ENCODE results near the gene TAF1B.

GRCh38 chr2:9910699-9911098 lies 67.4 kb downstream of the TAF1B start:
- TF ChIP-seq CTCF (IDR thresholded peaks at IDR 0.05) (no peak), EZH2phosphoT487 (IDR thresholded peaks at IDR 0.05) (no peak), EZH2 (IDR thresholded peaks at IDR 0.05) (no peak)

Data from neural progenitor cell (in vitro differentiated cells).